Fibroblast of lung (primary cell): ENCODE results near the gene TGM6. TPM values are rescaled to one million over a fixed set of nuclear protein-coding genes. Genes with fewer than 3 reads are reported as not detected.

ENCODE experiments used
- DNase-seq, 2 donors: peaks; one replicate each; pipeline versions ENCODE4 v3.0.0 to v3.0.0-alpha.2; 2010; ENCODE audit warnings: low read depth in 2 of 2
- H2AFZ ChIP-seq: 2 replicates; pipeline ENCODE4 v1.5.1; 2012; ENCODE audit warnings: low read length, control low read depth, inconsistent platforms
- H3K27ac ChIP-seq: 2 replicates; pipeline ENCODE4 v1.5.1; 2011; ENCODE audit warnings: low read length, control low read depth; ENCODE audit not compliant: insufficient read depth
- H3K27me3 ChIP-seq: 2 replicates; pipeline ENCODE4 v1.5.1; 2011; ENCODE audit warnings: mild to moderate bottlenecking, low read length; ENCODE audit not compliant: control insufficient read depth, insufficient read depth
- H3K36me3 ChIP-seq: 2 replicates; pipeline ENCODE4 v1.5.1; 2011; ENCODE audit warnings: low read length; ENCODE audit not compliant: control insufficient read depth, insufficient read depth
- H3K4me1 ChIP-seq: 2 replicates; pipeline ENCODE4 v1.5.1; 2011; ENCODE audit warnings: low read length; ENCODE audit not compliant: control insufficient read depth, insufficient read depth; ENCODE audit errors: extremely low read depth
- H3K4me2 ChIP-seq: 2 replicates; pipeline ENCODE4 v1.5.1; 2011; ENCODE audit warnings: low read length, control low read depth; ENCODE audit not compliant: insufficient read depth; ENCODE audit errors: extremely low read depth
- H3K4me3 ChIP-seq, 4 experiments: fragments of 200-600 bp in 1 of 4; sonication (generic) in 1 of 4; replicated peaks in 1 of 4; 2 replicates each; pipeline ENCODE4 v1.5.1; 2011 to 2016; ENCODE audit warnings: low read length in 4 of 4, low read depth in 3 of 4, mild to moderate bottlenecking in 3 of 4, control low read depth in 2 of 4, inconsistent platforms in 1 of 4, mixed read lengths in 1 of 4; ENCODE audit not compliant: insufficient read depth in 1 of 4; ENCODE audit errors: control extremely low read depth in 1 of 4
- H3K79me2 ChIP-seq: 2 replicates; pipeline ENCODE4 v1.5.1; 2012; ENCODE audit warnings: mild to moderate bottlenecking, low read length, inconsistent platforms; ENCODE audit not compliant: control insufficient read depth, insufficient read depth
- H3K9ac ChIP-seq: 2 replicates; pipeline ENCODE4 v1.5.1; 2011; ENCODE audit warnings: mild to moderate bottlenecking, low read length, control low read depth; ENCODE audit not compliant: insufficient read depth
- H3K9me3 ChIP-seq: 2 replicates; pipeline ENCODE4 v1.5.1; 2012; ENCODE audit warnings: low read depth, low read length; ENCODE audit not compliant: control insufficient read depth, insufficient read depth
- H4K20me1 ChIP-seq: 2 replicates; pipeline ENCODE4 v1.5.1; 2011; ENCODE audit warnings: low read length; ENCODE audit not compliant: control insufficient read depth, insufficient read depth; ENCODE audit errors: extremely low read depth
- CTCF ChIP-seq, 2 donors: IDR thresholded peaks in 1 of 2; conservative IDR thresholded peaks in 1 of 2; 1 replicate in 1 of 2; 2 replicates in 1 of 2; pipeline ENCODE4 v1.5.1; 2011 to 2012; ENCODE audit warnings: low read length in 2 of 2, control low read depth in 1 of 2, inconsistent platforms in 1 of 2, low read depth in 1 of 2, mild to moderate bottlenecking in 1 of 2
- EZH2 ChIP-seq: IDR thresholded peaks from 2 replicates; pipeline ENCODE4 v1.5.1; 2012; ENCODE audit warnings: low read length, control low read depth, mild to moderate bottlenecking; ENCODE audit errors: missing control alignments
- polyA plus RNA-seq, 2 donors: library from polyadenylated mRNA; depleted of rRNA in 1 of 2; stranded (reverse) in 1 of 2; unstranded in 1 of 2; fragments of >200 nt; gene quantifications; 2 replicates each; pipeline ENCODE4 v1.2.1, GENCODE V29; 2011 to 2012; ENCODE audit warnings: missing spikeins in 1 of 2
- total RNA-seq: library from RNA; depleted of rRNA; stranded (reverse); fragments of >200 nt; gene quantifications from 2 replicates; pipeline ENCODE4 v1.2.1, GENCODE V29; 2014

Gene TGM6
- total and polyA plus RNA-seq, 2 donors (not counting 1 experiment from before 2014, with no cell fraction given), result not detected

- no peak for DNase-seq
- Histone ChIP-seq H4K20me1 (no peaks in the 10 kb centered on the region), H3K27ac (no peak overlapping the region), H3K79me2 (no peaks in the 10 kb centered on the region), H3K9ac (no peak overlapping the region), H3K4me2 (no peak overlapping the region), H2AFZ (no peak overlapping the region), H3K36me3 (no peaks in the 10 kb centered on the region), H3K9me3 (no peaks in the 10 kb centered on the region), H3K4me1 (no peaks in the 10 kb centered on the region), H3K4me3 (no peak overlapping the region), H3K27me3 (no peaks in the 10 kb centered on the region)
- TF ChIP-seq EZH2 (no peak), CTCF (conservative IDR thresholded peaks at IDR 0.05 in 1 of 2, IDR thresholded peaks at IDR 0.05 in 1 of 2; ENCODE audit: low read depth in 1 of 2, low read length in 2 of 2) (no peak)
Measured at GRCh38 chr20:2408111-2408510, 27.4 kb downstream of the TGM6 start.

- H3K36me3 ChIP-seq, result no peaks in the 10 kb centered on the region
- DNase-seq, result no peak
- no peak overlapping the region for H3K9ac ChIP-seq
- H3K4me2 ChIP-seq, result no peak overlapping the region
- H2AFZ ChIP-seq, result no peak overlapping the region
- H3K4me3 ChIP-seq, result no peak overlapping the region
- no peaks in the 10 kb centered on the region for H3K79me2 ChIP-seq
- no peaks in the 10 kb centered on the region for H3K9me3 ChIP-seq
- no peaks in the 10 kb centered on the region for H3K4me1 ChIP-seq
- H3K27ac ChIP-seq, result no peak overlapping the region
- H3K27me3 ChIP-seq, result peaks cover 3% of the 10 kb centered on the region
- no peak for TF ChIP-seq CTCF (conservative IDR thresholded peaks at IDR 0.05 in 1 of 2, IDR thresholded peaks at IDR 0.05 in 1 of 2; ENCODE audit: low read depth in 1 of 2, low read length in 2 of 2)
- TF ChIP-seq EZH2, result no peak
- H4K20me1 ChIP-seq, result no peaks in the 10 kb centered on the region
Measured at GRCh38 chr20:2416541-2417212, 36.0 kb downstream of the TGM6 start.

GRCh38 chr20:2417213-2417541 lies 36.5 kb downstream of the TGM6 start:
- Histone ChIP-seq H3K27me3 (peaks cover 3% of the 10 kb centered on the region), H4K20me1 (no peaks in the 10 kb centered on the region), H3K79me2 (no peaks in the 10 kb centered on the region), H2AFZ (no peak overlapping the region), H3K9ac (no peak overlapping the region), H3K4me2 (no peak overlapping the region), H3K9me3 (no peaks in the 10 kb centered on the region), H3K27ac (no peak overlapping the region), H3K4me1 (no peaks in the 10 kb centered on the region), H3K4me3 (no peak overlapping the region), H3K36me3 (no peaks in the 10 kb centered on the region)
- TF ChIP-seq CTCF (conservative IDR thresholded peaks at IDR 0.05 in 1 of 2, IDR thresholded peaks at IDR 0.05 in 1 of 2; ENCODE audit: low read depth in 1 of 2, low read length in 2 of 2) (no peak), EZH2 (no peak)
- DNase-seq, result no peak
